DLD1 (cell line): Measurements from ENCODE around the gene APOL1.

Experiments
- in situ Hi-C: cut with HindIII; loops from 2 replicates; pipeline ENCODE4 v1.10.0; 2017; ENCODE audit warnings: low sequenced_read_pairs

The APOL1 gene

GRCh38 chr22:36305813-36306212 lies 52.9 kb downstream of the APOL1 start:
- in situ Hi-C loops: no loop called here

- in situ Hi-C loops: no loop called here
These were observed 53.3 kb downstream of the APOL1 start for GRCh38 chr22:36306227-36306626.

GRCh38 chr22:36308880-36309279 lies 55.9 kb downstream of the APOL1 start:
- in situ Hi-C loops: no loop called here

GRCh38 chr22:36311386-36312085 lies 58.6 kb downstream of the APOL1 start:
- in situ Hi-C loops: no loop called here

- in situ Hi-C loops: no loop called here
These were observed 62.4 kb downstream of the APOL1 start for GRCh38 chr22:36315325-36315724.

- in situ Hi-C loops: no loop called here
These were observed 63.5 kb downstream of the APOL1 start for GRCh38 chr22:36316419-36316818.
